Stimulated activated memory B cell treated with anti-CD40 and anti-IgM and Interleukin-4, amounts not matched to agents 10 μg/mL and 1 μg/mL and 100 μg/mL, for 72 hours (primary cell): ENCODE measurements around the gene CTAGE9.

Source experiments
- ATAC-seq: fragments of 150-1000 bp; cut with Tn5 transposase; 2 replicates; pipeline ENCODE4 v1.10.0; 2021
- H3K27ac Mint-ChIP-seq: one replicate; pipeline ENCODE4 v1.8.0; 2022; ENCODE audit warnings: mild to moderate bottlenecking, mixed read lengths
- H3K27me3 Mint-ChIP-seq: one replicate; pipeline ENCODE4 v1.8.0; 2022; ENCODE audit warnings: mixed read lengths
- H3K36me3 Mint-ChIP-seq: one replicate; pipeline ENCODE4 v1.8.0; 2022; ENCODE audit warnings: mixed read lengths
- H3K4me1 Mint-ChIP-seq: one replicate; pipeline ENCODE4 v1.8.0; 2022; ENCODE audit warnings: mixed read lengths
- H3K4me3 Mint-ChIP-seq: one replicate; pipeline ENCODE4 v1.8.0; 2022; ENCODE audit warnings: mild to moderate bottlenecking, moderate library complexity, mixed read lengths
- H3K9me3 Mint-ChIP-seq: one replicate; pipeline ENCODE4 v1.8.0; 2022; ENCODE audit warnings: mixed read lengths

Gene CTAGE9

DNA sequence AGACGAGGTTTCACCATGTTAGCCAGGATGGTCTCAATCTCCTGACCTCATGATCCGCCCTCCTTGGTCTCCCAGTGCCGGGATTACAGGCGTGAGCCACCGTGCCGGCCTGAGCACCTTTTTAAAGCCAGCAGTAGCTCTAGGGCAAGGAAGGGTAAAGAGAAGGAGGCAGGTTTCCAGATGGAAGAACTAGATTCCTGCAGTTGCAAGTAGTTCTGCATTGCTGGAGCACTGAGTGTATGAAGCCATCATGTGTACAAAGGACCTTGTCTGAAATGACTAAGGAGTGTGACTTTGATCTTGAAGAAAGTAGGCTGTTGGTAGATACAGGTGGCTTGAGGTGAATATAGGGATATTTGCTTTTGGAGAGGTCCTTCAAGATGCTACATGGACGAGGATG is 13.9 kb downstream of the CTAGE9 start:
- no peaks in the 10 kb centered on the region for H3K36me3 Mint-ChIP-seq
- no peak overlapping the region for H3K27ac Mint-ChIP-seq
- H3K4me3 Mint-ChIP-seq, result no peak overlapping the region
- ATAC-seq, result no peak
- no peaks in the 10 kb centered on the region for H3K9me3 Mint-ChIP-seq
- peaks cover 3% of the 10 kb centered on the region for H3K4me1 Mint-ChIP-seq
- H3K27me3 Mint-ChIP-seq, result peaks cover 9% of the 10 kb centered on the region

DNA sequence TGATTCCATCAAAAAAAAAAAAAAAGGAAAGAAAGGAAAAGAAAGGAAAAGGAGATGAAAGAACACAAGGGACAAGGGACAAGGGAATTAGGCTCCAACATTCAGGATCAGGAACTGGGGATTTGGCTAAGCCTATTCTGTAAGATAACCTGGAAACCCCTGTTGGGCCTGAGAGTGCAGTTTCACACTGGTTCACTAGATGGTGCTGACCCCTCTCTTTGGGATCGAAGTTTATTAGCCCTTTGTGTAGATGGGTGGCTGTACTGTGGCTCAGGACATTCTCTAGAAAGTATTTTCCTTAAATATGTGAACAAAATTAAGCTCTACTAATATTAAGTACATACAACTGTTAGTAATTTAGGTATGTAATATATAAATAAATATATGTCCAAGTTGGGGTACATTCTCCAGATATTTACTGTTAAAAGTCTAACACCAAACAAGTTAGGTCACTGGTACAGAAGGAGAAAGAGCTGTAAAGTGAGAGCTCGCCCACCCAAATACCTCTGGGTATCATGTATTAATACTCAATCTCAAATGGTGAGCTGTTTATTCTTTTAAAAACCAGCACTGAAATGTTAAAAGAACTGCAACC is 15.9 kb downstream of the CTAGE9 start:
- H3K4me1 Mint-ChIP-seq, result peaks cover 9% of the 10 kb centered on the region

DNA sequence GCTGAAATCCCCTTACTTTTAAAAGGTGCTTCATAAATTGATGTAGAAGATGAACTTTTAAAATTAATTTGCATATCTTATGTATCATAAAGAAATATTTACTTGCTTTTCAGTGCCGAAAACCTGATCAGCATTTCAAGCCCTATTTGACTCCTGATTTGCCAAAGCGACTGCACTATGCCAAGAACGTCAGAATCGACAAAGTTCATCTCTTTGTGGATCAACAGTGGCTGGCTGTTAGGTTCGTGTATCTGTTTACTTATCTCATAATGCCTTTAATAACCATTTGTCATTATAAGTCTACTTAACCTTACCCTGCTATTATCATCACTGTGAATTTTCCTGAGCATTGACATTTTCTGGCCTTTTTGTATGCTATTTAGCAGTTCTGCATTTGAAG is 17.4 kb downstream of the CTAGE9 start:
- H3K27me3 Mint-ChIP-seq, result peaks cover 9% of the 10 kb centered on the region
- no peaks in the 10 kb centered on the region for H3K36me3 Mint-ChIP-seq
- no peak overlapping the region for H3K27ac Mint-ChIP-seq
- peaks cover 25% of the 10 kb centered on the region for H3K4me1 Mint-ChIP-seq
- no peaks in the 10 kb centered on the region for H3K9me3 Mint-ChIP-seq
- ATAC-seq, result no peak
- H3K4me3 Mint-ChIP-seq, result no peak overlapping the region

More for the DNA sequence above, 15.9 kb downstream of the CTAGE9 start:
- ATAC-seq, result peak; percentile 85
- Mint-ChIP-seq H3K36me3 (no peaks in the 10 kb centered on the region), H3K9me3 (no peaks in the 10 kb centered on the region), H3K27ac (no peak overlapping the region), H3K4me3 (no peak overlapping the region), H3K27me3 (peaks cover 9% of the 10 kb centered on the region)

DNA sequence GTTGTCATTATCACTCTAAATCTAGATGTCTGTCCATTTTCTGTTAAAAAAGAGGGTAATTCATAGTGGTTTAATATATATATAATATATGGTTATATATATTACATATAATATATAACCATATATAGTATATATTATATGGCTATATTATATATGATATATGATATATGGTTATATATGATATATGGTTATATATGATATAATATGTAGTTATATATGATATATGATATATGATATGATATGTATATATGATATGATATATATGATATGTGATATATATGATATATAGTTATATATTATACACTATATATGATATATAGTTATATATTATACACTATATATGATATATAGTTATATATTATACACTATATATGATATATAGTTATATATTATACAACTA is 18.2 kb downstream of the CTAGE9 start:
- peaks cover 9% of the 10 kb centered on the region for H3K27me3 Mint-ChIP-seq
- H3K4me1 Mint-ChIP-seq, result peaks cover 33% of the 10 kb centered on the region

DNA sequence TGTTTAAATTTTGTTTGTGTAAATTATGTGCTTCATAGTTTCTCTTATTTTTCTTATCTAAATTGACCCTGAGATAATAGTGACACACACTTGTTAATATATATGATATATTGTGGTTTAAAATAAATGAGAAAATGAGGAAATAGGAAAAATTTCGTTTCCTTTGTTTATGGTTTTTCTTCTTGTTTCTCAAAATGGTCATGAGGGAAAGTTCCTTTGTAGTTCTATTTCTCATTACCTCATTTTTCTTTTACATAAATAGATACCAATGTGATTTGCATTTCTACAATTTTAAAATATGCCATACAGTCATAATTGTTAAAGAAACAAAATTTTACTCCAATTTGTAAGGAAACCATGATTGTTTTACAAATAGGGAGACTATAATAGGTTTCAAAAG is 18.8 kb downstream of the CTAGE9 start:
- no peak overlapping the region for H3K27ac Mint-ChIP-seq
- no peak for ATAC-seq

More for the DNA sequence above, 18.2 kb downstream of the CTAGE9 start:
- no peak overlapping the region for H3K4me3 Mint-ChIP-seq
- no peak for ATAC-seq
- no peaks in the 10 kb centered on the region for H3K9me3 Mint-ChIP-seq
- H3K36me3 Mint-ChIP-seq, result no peaks in the 10 kb centered on the region
- no peak overlapping the region for H3K27ac Mint-ChIP-seq

DNA sequence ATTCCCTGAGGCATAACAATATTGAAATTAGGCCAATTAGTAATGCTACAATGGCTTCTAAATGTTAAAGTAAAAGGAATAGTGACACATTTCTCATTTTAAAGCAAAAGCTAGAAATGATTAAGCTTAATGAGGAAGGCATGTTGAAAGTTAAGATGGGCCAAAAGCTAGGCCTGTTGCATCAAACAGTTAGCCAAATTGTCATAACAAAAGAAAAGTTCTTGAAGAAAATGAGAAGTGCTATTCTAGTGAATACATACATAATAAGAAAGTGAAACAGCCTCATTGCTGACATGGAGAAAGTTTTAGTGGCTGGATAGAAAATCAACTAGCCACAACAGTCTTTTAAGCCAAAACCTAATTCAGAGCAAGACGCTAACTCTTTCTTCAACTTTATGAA is 22.5 kb downstream of the CTAGE9 start:
- Mint-ChIP-seq H3K27ac (peak overlapping the region; percentile 98), H3K9me3 (no peaks in the 10 kb centered on the region), H3K4me3 (peak overlapping the region; percentile 62)

More for the DNA sequence above, 18.8 kb downstream of the CTAGE9 start:
- H3K4me3 Mint-ChIP-seq, result no peak overlapping the region
- no peaks in the 10 kb centered on the region for H3K36me3 Mint-ChIP-seq
- H3K9me3 Mint-ChIP-seq, result no peaks in the 10 kb centered on the region
- peaks cover 9% of the 10 kb centered on the region for H3K27me3 Mint-ChIP-seq
- peaks cover 38% of the 10 kb centered on the region for H3K4me1 Mint-ChIP-seq

DNA sequence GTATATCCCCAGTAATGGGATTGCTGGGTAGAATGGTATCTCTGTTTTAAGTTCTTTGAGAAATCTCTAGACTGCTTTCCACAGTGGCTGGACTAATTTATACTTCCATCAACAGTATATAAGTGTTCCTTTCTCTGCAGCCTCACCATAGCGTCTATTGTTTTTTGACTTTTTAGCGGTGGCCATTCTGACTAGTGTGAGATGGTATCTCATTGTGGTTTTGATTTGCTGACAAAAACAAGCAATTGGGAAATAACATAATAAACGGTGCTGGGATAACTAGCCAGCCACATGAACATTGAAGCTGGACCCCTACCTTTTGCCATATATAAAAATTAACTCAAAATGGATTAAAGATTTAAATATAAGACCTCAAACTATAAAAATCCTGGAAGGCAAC is 23.8 kb downstream of the CTAGE9 start:
- no peak for ATAC-seq
- H3K27ac Mint-ChIP-seq, result peak overlapping the region; percentile 98
- no peaks in the 10 kb centered on the region for H3K36me3 Mint-ChIP-seq
- H3K27me3 Mint-ChIP-seq, result no peaks in the 10 kb centered on the region
- no peaks in the 10 kb centered on the region for H3K9me3 Mint-ChIP-seq
- no peak overlapping the region for H3K4me3 Mint-ChIP-seq
- H3K4me1 Mint-ChIP-seq, result peaks cover 56% of the 10 kb centered on the region

More for the DNA sequence above, 22.5 kb downstream of the CTAGE9 start:
- Mint-ChIP-seq H3K4me1 (peaks cover 52% of the 10 kb centered on the region), H3K36me3 (no peaks in the 10 kb centered on the region), H3K27me3 (no peaks in the 10 kb centered on the region)
- ATAC-seq, result peak; percentile 83

DNA sequence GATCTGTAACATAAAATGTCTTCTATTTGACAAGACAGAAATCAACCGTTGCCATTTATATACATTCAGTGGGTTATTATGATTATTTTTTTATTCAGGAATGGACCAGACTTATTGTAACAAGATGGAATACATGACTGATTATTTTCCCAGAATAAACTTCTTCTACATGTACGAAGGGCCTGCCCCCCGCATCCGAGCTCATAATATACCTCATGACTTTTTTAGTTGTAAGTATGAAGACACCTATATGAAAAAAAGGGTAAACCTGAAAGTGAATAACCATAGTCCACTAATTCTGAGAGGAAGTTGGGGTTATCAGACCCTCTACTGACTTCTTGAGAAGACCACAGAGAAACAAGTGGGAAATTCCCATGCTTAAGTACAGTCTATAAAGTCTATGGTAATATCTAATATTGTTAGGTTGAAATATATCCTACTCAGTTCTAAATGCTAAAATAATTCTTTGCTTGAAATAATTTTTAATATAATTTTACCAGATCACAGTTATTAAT is 25.5 kb downstream of the CTAGE9 start:
- Mint-ChIP-seq H3K4me3 (no peak overlapping the region), H3K27me3 (no peaks in the 10 kb centered on the region), H3K36me3 (no peaks in the 10 kb centered on the region), H3K27ac (peak overlapping the region; percentile 86), H3K9me3 (no peaks in the 10 kb centered on the region), H3K4me1 (peaks cover 56% of the 10 kb centered on the region)
- peak; percentile 80 for ATAC-seq

DNA sequence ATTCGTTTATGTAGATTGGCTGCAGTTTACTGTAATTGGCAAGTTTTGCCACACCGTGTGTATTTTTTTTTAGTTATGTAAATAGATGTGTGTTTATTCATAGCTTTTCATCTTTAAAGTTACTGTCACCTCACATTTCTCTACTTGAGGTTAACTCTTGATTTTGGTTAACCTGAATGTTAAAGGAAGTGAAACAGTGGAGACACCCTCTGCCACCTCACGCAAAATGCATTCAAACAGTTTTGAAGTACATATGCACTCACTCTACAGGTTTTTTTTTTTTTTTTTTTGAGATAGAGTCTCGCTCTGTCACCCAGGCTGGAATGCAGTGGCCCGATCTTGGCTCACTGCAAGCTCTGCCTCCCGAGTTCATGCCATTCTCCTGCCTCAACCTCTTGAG is 27.3 kb downstream of the CTAGE9 start:
- no peaks in the 10 kb centered on the region for H3K36me3 Mint-ChIP-seq
- peak overlapping the region; percentile 37 for H3K4me3 Mint-ChIP-seq
- H3K9me3 Mint-ChIP-seq, result no peaks in the 10 kb centered on the region
- H3K4me1 Mint-ChIP-seq, result peaks cover 55% of the 10 kb centered on the region
- H3K27me3 Mint-ChIP-seq, result no peaks in the 10 kb centered on the region
- peak overlapping the region; percentile 86 for H3K27ac Mint-ChIP-seq
- peak; percentile 86 for ATAC-seq

DNA sequence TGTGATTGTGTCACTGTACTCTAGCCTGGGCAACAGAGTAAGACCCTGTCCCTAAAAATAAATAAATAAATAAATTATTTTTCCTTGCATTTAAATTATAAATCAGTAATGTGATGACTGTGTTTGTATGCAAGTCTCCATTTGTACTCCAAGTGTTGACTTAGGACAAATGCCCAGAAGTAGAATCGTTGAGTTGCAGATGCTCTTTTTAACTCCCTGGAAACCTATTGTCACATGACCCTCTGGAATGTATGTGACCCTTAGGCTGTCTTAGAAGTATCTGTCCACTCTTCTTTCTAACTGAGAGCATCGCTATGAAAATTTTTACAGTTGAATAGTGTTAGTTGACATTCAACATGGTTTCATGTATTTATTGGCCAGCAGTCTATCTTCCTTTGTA is 28.4 kb downstream of the CTAGE9 start:
- Mint-ChIP-seq H3K36me3 (no peaks in the 10 kb centered on the region), H3K27me3 (no peaks in the 10 kb centered on the region), H3K4me1 (peaks cover 44% of the 10 kb centered on the region), H3K27ac (no peak overlapping the region), H3K4me3 (no peak overlapping the region), H3K9me3 (no peaks in the 10 kb centered on the region)
- no peak for ATAC-seq

DNA sequence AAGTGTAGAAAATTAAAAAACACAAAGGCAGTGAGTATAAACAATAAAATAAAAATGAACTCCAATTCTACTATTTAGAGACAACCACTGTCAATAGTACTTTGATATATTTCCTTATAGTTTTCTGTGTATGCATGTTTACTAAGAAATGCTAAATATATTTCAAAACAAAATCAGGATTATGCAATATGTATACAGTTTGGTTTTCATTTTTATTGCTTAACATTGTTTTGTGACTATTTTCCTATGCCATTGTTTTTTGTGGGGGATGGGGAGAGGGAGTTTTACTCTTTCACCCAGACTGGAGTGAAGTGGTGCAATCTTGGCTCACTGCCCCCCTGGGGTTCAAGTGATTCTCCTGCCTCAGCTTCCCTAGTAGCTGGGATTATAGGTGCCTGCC is 29.2 kb downstream of the CTAGE9 start:
- no peak overlapping the region for H3K4me3 Mint-ChIP-seq
- H3K36me3 Mint-ChIP-seq, result no peaks in the 10 kb centered on the region
- no peaks in the 10 kb centered on the region for H3K27me3 Mint-ChIP-seq
- H3K27ac Mint-ChIP-seq, result no peak overlapping the region
- ATAC-seq, result no peak
- peaks cover 37% of the 10 kb centered on the region for H3K4me1 Mint-ChIP-seq
- H3K9me3 Mint-ChIP-seq, result no peaks in the 10 kb centered on the region

DNA sequence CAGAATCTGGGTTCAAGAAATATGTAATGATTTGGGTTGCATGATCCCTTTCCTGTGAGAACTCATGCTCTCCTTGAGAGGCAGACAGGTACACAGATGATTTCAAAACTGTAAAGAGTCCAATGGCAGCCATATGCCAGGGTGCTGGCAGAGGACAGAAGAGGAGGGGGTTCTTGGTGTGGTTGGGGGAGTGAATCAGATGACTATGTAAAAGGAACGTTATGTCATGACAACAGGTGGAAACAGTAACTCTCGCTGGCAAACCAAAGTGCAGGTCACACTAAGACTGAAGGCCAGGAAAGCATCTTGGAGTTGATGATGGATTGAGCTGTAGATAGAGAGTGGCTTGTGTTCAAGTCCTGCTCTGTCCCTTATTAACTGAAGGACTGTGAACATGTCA is 29.9 kb downstream of the CTAGE9 start:
- ATAC-seq, result no peak
- Mint-ChIP-seq H3K27me3 (no peaks in the 10 kb centered on the region), H3K36me3 (no peaks in the 10 kb centered on the region)

DNA sequence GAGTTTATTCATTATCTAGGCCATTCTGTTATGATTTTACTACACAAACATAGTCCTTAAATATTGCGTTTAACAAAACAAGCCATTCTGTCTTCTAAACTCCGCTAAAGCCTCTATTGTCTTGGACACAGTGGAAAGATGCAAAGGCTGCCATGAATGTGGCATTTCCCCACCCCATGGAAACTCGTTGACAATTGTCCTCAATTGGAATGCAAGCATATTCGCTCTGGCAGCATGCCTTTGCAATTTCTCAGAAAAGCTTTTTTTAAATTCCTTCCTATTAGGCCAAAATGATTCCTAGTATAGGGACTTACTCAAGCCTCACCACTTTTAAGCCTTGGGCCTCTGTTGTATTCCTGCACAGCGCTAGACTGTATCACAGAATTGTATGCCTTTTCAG is 32.4 kb downstream of the CTAGE9 start:
- Mint-ChIP-seq H3K4me3 (no peak overlapping the region), H3K4me1 (peaks cover 29% of the 10 kb centered on the region), H3K27me3 (no peaks in the 10 kb centered on the region), H3K27ac (no peak overlapping the region), H3K9me3 (peaks cover 2% of the 10 kb centered on the region), H3K36me3 (no peaks in the 10 kb centered on the region)
- ATAC-seq, result no peak

More for the DNA sequence above, 29.9 kb downstream of the CTAGE9 start:
- Mint-ChIP-seq H3K27ac (no peak overlapping the region), H3K4me3 (no peak overlapping the region), H3K9me3 (no peaks in the 10 kb centered on the region), H3K4me1 (peaks cover 36% of the 10 kb centered on the region)

DNA sequence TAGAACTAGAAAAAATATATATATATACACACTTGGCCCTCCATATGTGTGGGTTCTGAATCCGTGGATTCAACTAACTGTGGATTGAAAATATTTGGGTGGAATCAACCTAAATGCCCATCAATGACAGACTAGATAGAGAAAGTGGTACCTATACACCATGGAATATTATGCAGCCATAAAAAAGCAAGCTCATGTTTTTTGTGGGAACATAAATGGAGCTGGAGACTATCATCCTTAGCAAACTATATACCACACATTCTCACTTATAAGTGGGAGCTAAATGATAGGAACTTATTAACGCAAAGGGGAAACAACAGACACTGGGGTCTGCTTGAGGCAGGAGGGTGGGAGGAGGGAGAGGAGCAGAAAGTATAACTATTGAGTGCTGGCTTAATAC is 37.6 kb downstream of the CTAGE9 start:
- Mint-ChIP-seq H3K9me3 (peaks cover 5% of the 10 kb centered on the region), H3K36me3 (no peaks in the 10 kb centered on the region), H3K27me3 (no peaks in the 10 kb centered on the region), H3K4me1 (no peaks in the 10 kb centered on the region), H3K27ac (no peak overlapping the region), H3K4me3 (no peak overlapping the region)
- no peak for ATAC-seq

DNA sequence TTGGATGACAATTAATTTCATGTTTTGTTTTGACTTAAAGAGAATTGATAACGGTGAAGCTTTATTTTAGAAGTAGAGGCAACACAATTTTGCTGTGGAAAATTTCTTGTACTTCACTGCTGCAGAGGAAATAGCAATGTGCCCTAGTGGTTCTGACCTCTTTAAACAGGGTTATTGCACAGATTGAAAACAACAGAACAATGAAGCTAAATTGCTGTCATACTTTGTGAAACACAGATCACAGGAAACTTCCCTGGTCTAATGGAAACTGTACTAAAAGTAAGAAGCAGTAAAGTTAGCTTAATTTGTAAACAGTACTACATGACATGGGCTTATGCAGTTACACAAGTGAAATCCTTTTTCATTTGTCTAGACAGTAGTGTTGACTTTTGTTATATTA is 40.9 kb downstream of the CTAGE9 start:
- ATAC-seq, result no peak

DNA sequence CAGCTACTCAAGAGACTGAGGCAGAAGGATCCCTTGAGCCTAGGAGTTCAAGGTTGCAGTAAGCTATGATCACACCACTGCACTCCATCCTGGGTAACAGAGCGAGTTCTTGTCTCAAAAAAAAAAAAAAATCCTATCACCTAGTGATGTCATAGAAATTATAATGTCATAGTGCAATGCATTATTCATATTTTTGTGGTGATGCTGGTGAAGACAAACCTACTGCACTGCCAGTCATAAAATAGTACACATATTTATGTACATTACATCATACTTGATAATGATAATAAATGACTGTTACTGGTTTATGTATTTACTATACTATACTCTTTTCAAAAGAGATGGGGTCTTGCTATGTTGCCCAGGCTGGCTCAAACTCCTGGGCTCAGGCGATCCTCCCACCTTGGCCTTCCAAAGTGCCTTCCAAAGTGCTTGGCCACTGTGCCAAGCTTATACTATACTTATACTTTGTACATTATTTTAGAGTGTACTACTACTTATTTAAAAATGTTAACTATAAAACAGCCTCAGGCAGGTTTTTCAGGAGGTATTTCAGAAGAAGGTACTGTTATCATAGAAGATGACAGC is 47.1 kb downstream of the CTAGE9 start:
- no peak for ATAC-seq
- Mint-ChIP-seq H3K4me3 (no peak overlapping the region), H3K36me3 (no peaks in the 10 kb centered on the region), H3K27me3 (no peaks in the 10 kb centered on the region), H3K9me3 (no peaks in the 10 kb centered on the region), H3K4me1 (no peaks in the 10 kb centered on the region), H3K27ac (no peak overlapping the region)

More for the DNA sequence above, 40.9 kb downstream of the CTAGE9 start:
- peaks cover 5% of the 10 kb centered on the region for H3K9me3 Mint-ChIP-seq
- no peak overlapping the region for H3K27ac Mint-ChIP-seq
- H3K4me1 Mint-ChIP-seq, result no peaks in the 10 kb centered on the region
- H3K27me3 Mint-ChIP-seq, result no peaks in the 10 kb centered on the region
- H3K36me3 Mint-ChIP-seq, result no peaks in the 10 kb centered on the region
- H3K4me3 Mint-ChIP-seq, result no peak overlapping the region
